HG03342 (cell line): ENCODE measurements around the gene POTEJ.
"Not testable (repeated sequence)": the region's sequence is repeated elsewhere in the genome, so short reads cannot be mapped to it uniquely, and the experiment has no call there.

Source experiments
- ATAC-seq: cut with Tn5 transposase; IDR thresholded peaks from one replicate; pipeline ENCODE4 v1.9.1; 2021; ENCODE audit warnings: mild to moderate bottlenecking, moderate library complexity; ENCODE audit not compliant: unreplicated experiment

The POTEJ gene

GRCh38 chr2:130601648-130602302 lies 9.5 kb upstream of the POTEJ start:
- not testable (repeated sequence) for ATAC-seq

- ATAC-seq: not testable (repeated sequence)
Measured at GRCh38 chr2:130608276-130609001, 2.8 kb upstream of the POTEJ start.

- ATAC-seq: not testable (repeated sequence)
Measured at GRCh38 chr2:130609002-130609920, 2.0 kb upstream of the POTEJ start.

- not testable (repeated sequence) for ATAC-seq
Measured at GRCh38 chr2:130610486-130610885, 754 bp upstream of the POTEJ start.

GRCh38 chr2:130628784-130629475 lies 17.7 kb downstream of the POTEJ start:
- ATAC-seq: not testable (repeated sequence)

GRCh38 chr2:130638973-130639372 lies 27.7 kb downstream of the POTEJ start:
- not testable (repeated sequence) for ATAC-seq

- not testable (repeated sequence) for ATAC-seq
Measured at GRCh38 chr2:130641688-130642087, 30.4 kb downstream of the POTEJ start.

- not testable (repeated sequence) for ATAC-seq
Measured at GRCh38 chr2:130649285-130649684, 38.0 kb downstream of the POTEJ start.

- not testable (repeated sequence) for ATAC-seq
Measured at GRCh38 chr2:130664506-130664905, 53.3 kb downstream of the POTEJ start.

GRCh38 chr2:130665596-130665995 lies 54.4 kb downstream of the POTEJ start:
- not testable (repeated sequence) for ATAC-seq

GRCh38 chr2:130667516-130667915 lies 56.3 kb downstream of the POTEJ start:
- ATAC-seq: not testable (repeated sequence)

- ATAC-seq: not testable (repeated sequence)
Measured at GRCh38 chr2:130670026-130670745, 58.9 kb downstream of the POTEJ start.

- ATAC-seq: not testable (repeated sequence)
Measured at GRCh38 chr2:130692041-130692770, 81.0 kb downstream of the POTEJ start.

- ATAC-seq: not testable (repeated sequence)
Measured at GRCh38 chr2:130693474-130693873, 82.2 kb downstream of the POTEJ start.

GRCh38 chr2:130703250-130703649 lies 92.0 kb downstream of the POTEJ start:
- ATAC-seq: not testable (repeated sequence)
